ENCODE results near the gene FNIP2.

DNA sequence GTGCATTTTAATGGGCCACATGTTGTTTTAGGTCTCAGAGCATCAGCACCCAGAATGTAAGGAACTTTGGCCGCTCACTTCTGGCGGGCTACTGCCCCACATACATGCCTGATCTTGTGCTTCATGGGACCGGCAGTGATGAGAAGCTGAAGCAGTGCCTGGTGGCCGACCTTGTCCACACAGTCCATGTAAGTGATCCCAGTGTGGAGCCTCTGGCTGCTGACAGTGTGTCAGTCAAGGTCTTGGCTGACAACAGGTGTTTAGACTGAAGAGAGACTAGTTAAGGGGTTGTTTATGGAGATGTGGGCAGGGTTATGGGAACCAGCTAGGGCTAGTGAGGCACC is 101.4 kb downstream of the FNIP2 start:
- no peak for TF ChIP-seq EZH2 (IDR thresholded peaks at IDR 0.05; ENCODE audit: insufficient read depth, low read length)
- TF ChIP-seq, protein P1, sequence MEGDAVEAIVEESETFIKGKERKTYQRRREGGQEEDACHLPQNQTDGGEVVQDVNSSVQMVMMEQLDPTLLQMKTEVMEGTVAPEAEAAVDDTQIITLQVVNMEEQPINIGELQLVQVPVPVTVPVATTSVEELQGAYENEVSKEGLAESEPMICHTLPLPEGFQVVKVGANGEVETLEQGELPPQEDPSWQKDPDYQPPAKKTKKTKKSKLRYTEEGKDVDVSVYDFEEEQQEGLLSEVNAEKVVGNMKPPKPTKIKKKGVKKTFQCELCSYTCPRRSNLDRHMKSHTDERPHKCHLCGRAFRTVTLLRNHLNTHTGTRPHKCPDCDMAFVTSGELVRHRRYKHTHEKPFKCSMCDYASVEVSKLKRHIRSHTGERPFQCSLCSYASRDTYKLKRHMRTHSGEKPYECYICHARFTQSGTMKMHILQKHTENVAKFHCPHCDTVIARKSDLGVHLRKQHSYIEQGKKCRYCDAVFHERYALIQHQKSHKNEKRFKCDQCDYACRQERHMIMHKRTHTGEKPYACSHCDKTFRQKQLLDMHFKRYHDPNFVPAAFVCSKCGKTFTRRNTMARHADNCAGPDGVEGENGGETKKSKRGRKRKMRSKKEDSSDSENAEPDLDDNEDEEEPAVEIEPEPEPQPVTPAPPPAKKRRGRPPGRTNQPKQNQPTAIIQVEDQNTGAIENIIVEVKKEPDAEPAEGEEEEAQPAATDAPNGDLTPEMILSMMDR (IDR thresholded peaks at IDR 0.05; ENCODE audit: insufficient read depth, low read depth, low read length): no peak
